ENCODE measurements around the gene PXMP4.
"Not testable (repeated sequence)": the region's sequence is repeated elsewhere in the genome, so short reads cannot be mapped to it uniquely, and the experiment has no call there.

PXMP4 gene

GRCh38 chr20:33719989-33720709 lies at the start of gene PXMP4:
TSS of gene PXMP4 (minus strand) at chr20:33720310. CDS start at chr20:33720207, 103 bp downstream.
- peak within 1 kb of the TSS; percentile 91 for H3K4me3 Mint-ChIP-seq
- H3K36me3 Mint-ChIP-seq, result peaks cover 10% of the 10 kb centered on the region
- peaks cover 4% of the 10 kb centered on the region for H3K27me3 Mint-ChIP-seq
- peak within 1 kb of the TSS; percentile 88 for H3K27ac Mint-ChIP-seq
- peaks cover 28% of the 10 kb centered on the region for H3K4me1 Mint-ChIP-seq
- peak; percentile 94 for DNase-seq
- CTCF ChIA-PET, result interaction anchor here (0.9 to 1.5 kb wide), 4 partner anchors 35 to 196 kb away, joined by 3 to 7 read pairs (median 3); no protein-coding TSS in a partner anchor
- H3K9me3 Mint-ChIP-seq, result no peaks in the 10 kb centered on the region

- CTCF ChIA-PET, result no interaction called here
- Mint-ChIP-seq H3K4me1 (no peaks in the 10 kb centered on the region), H3K27me3 (no peaks in the 10 kb centered on the region), H3K9me3 (no peaks in the 10 kb centered on the region), H3K4me3 (no peak overlapping the region), H3K36me3 (peaks cover 9% of the 10 kb centered on the region), H3K27ac (no peak overlapping the region)
- no peak for DNase-seq
These were observed 48.9 kb upstream of the PXMP4 start for GRCh38 chr20:33769043-33769442.

- Mint-ChIP-seq H3K36me3 (peaks cover 9% of the 10 kb centered on the region), H3K9me3 (no peaks in the 10 kb centered on the region), H3K27ac (no peak overlapping the region), H3K4me1 (no peaks in the 10 kb centered on the region), H3K27me3 (no peaks in the 10 kb centered on the region), H3K4me3 (no peak overlapping the region)
- CTCF ChIA-PET, result no interaction called here
- DNase-seq, result no peak
These were observed 47.6 kb upstream of the PXMP4 start for GRCh38 chr20:33767777-33768138.

GRCh38 chr20:33766686-33767085 lies 46.6 kb upstream of the PXMP4 start:
- H3K36me3 Mint-ChIP-seq, result peaks cover 9% of the 10 kb centered on the region
- H3K4me3 Mint-ChIP-seq, result no peak overlapping the region
- H3K27me3 Mint-ChIP-seq, result no peaks in the 10 kb centered on the region
- CTCF ChIA-PET, result no interaction called here
- DNase-seq, result no peak
- no peaks in the 10 kb centered on the region for H3K9me3 Mint-ChIP-seq
- H3K27ac Mint-ChIP-seq, result no peak overlapping the region
- no peaks in the 10 kb centered on the region for H3K4me1 Mint-ChIP-seq

- Mint-ChIP-seq H3K27me3 (no peaks in the 10 kb centered on the region), H3K9me3 (no peaks in the 10 kb centered on the region), H3K4me1 (no peaks in the 10 kb centered on the region), H3K36me3 (peaks cover 9% of the 10 kb centered on the region), H3K27ac (no peak overlapping the region), H3K4me3 (no peak overlapping the region)
- DNase-seq, result no peak
- CTCF ChIA-PET, result no interaction called here
These were observed 45.5 kb upstream of the PXMP4 start for GRCh38 chr20:33765592-33765991.

- H3K36me3 Mint-ChIP-seq, result peaks cover 7% of the 10 kb centered on the region
- CTCF ChIA-PET, result interaction anchor here (1.3 kb wide), 1 partner anchor 27 kb away, joined by 4 read pairs; no protein-coding TSS in a partner anchor
- H3K27ac Mint-ChIP-seq, result no peak overlapping the region
- no peaks in the 10 kb centered on the region for H3K4me1 Mint-ChIP-seq
- H3K9me3 Mint-ChIP-seq, result no peaks in the 10 kb centered on the region
- H3K27me3 Mint-ChIP-seq, result no peaks in the 10 kb centered on the region
- no peak for DNase-seq
- no peak overlapping the region for H3K4me3 Mint-ChIP-seq
These were observed 45.0 kb upstream of the PXMP4 start for GRCh38 chr20:33765099-33765498.

- H3K27ac Mint-ChIP-seq, result no peak overlapping the region
- DNase-seq, result no peak
- H3K4me3 Mint-ChIP-seq, result no peak overlapping the region
- H3K9me3 Mint-ChIP-seq, result peaks cover 6% of the 10 kb centered on the region
- H3K27me3 Mint-ChIP-seq, result no peaks in the 10 kb centered on the region
- H3K36me3 Mint-ChIP-seq, result peaks cover 18% of the 10 kb centered on the region
- no peaks in the 10 kb centered on the region for H3K4me1 Mint-ChIP-seq
- CTCF ChIA-PET, result interaction anchor here (0.6 kb wide), 2 partner anchors 30 to 249 kb away, joined by 3 read pairs; no protein-coding TSS in a partner anchor
These were observed 41.7 kb upstream of the PXMP4 start for GRCh38 chr20:33761698-33762250.

GRCh38 chr20:33757458-33757857 lies 37.3 kb upstream of the PXMP4 start:
- Mint-ChIP-seq H3K9me3 (peaks cover 8% of the 10 kb centered on the region), H3K27ac (no peak overlapping the region), H3K27me3 (no peaks in the 10 kb centered on the region), H3K4me3 (no peak overlapping the region), H3K36me3 (peaks cover 18% of the 10 kb centered on the region), H3K4me1 (peaks cover 11% of the 10 kb centered on the region)
- CTCF ChIA-PET, result interaction anchor here (1.2 kb wide), 1 partner anchor 35 kb away, joined by 3 read pairs; no protein-coding TSS in a partner anchor
- no peak for DNase-seq

GRCh38 chr20:33757046-33757445 lies 36.9 kb upstream of the PXMP4 start:
- no peak for DNase-seq
- peaks cover 18% of the 10 kb centered on the region for H3K36me3 Mint-ChIP-seq
- H3K4me1 Mint-ChIP-seq, result peaks cover 11% of the 10 kb centered on the region
- peaks cover 8% of the 10 kb centered on the region for H3K9me3 Mint-ChIP-seq
- no peaks in the 10 kb centered on the region for H3K27me3 Mint-ChIP-seq
- H3K4me3 Mint-ChIP-seq, result no peak overlapping the region
- H3K27ac Mint-ChIP-seq, result no peak overlapping the region
- CTCF ChIA-PET, result interaction anchor here (1.2 kb wide), 1 partner anchor 35 kb away, joined by 3 read pairs; no protein-coding TSS in a partner anchor

- CTCF ChIA-PET, result interaction anchor here (1.0 kb wide), 1 partner anchor 20 kb away, joined by 4 read pairs; no protein-coding TSS in a partner anchor
- peak; percentile 40 for DNase-seq
- Mint-ChIP-seq H3K36me3 (peaks cover 19% of the 10 kb centered on the region), H3K4me1 (peaks cover 11% of the 10 kb centered on the region)
- not testable (repeated sequence) for H3K27me3 Mint-ChIP-seq, H3K27ac Mint-ChIP-seq, H3K9me3 Mint-ChIP-seq, H3K4me3 Mint-ChIP-seq
These were observed 35.9 kb upstream of the PXMP4 start for GRCh38 chr20:33755936-33756490.

- Mint-ChIP-seq H3K4me1 (peaks cover 11% of the 10 kb centered on the region), H3K4me3 (no peak overlapping the region), H3K27me3 (no peaks in the 10 kb centered on the region), H3K9me3 (peaks cover 8% of the 10 kb centered on the region), H3K36me3 (peaks cover 16% of the 10 kb centered on the region), H3K27ac (no peak overlapping the region)
- no peak for DNase-seq
- CTCF ChIA-PET, result no interaction called here
These were observed 33.7 kb upstream of the PXMP4 start for GRCh38 chr20:33753763-33754162.

GRCh38 chr20:33753143-33753542 lies 33.0 kb upstream of the PXMP4 start:
- H3K4me3 Mint-ChIP-seq, result no peak overlapping the region
- H3K9me3 Mint-ChIP-seq, result peaks cover 8% of the 10 kb centered on the region
- H3K27ac Mint-ChIP-seq, result no peak overlapping the region
- DNase-seq, result no peak
- CTCF ChIA-PET, result interaction anchor here (0.6 to 1.4 kb wide), 2 partner anchors 162 to 213 kb away, joined by 3 to 4 read pairs; no protein-coding TSS in a partner anchor
- no peaks in the 10 kb centered on the region for H3K27me3 Mint-ChIP-seq
- H3K4me1 Mint-ChIP-seq, result peaks cover 11% of the 10 kb centered on the region
- peaks cover 14% of the 10 kb centered on the region for H3K36me3 Mint-ChIP-seq

- no peak overlapping the region for H3K27ac Mint-ChIP-seq
- DNase-seq, result no peak
- no peaks in the 10 kb centered on the region for H3K27me3 Mint-ChIP-seq
- peaks cover 2% of the 10 kb centered on the region for H3K9me3 Mint-ChIP-seq
- peaks cover 11% of the 10 kb centered on the region for H3K4me1 Mint-ChIP-seq
- CTCF ChIA-PET, result interaction anchor here (0.7 to 1.4 kb wide), 2 partner anchors 163 to 169 kb away, joined by 3 to 4 read pairs; no protein-coding TSS in a partner anchor
- H3K36me3 Mint-ChIP-seq, result peaks cover 7% of the 10 kb centered on the region
- no peak overlapping the region for H3K4me3 Mint-ChIP-seq
These were observed 31.7 kb upstream of the PXMP4 start for GRCh38 chr20:33751775-33752174.

GRCh38 chr20:33746325-33746998 lies 26.4 kb upstream of the PXMP4 start:
- CTCF ChIA-PET, result no interaction called here
- H3K27ac Mint-ChIP-seq, result no peak overlapping the region
- no peak overlapping the region for H3K4me3 Mint-ChIP-seq
- peaks cover 9% of the 10 kb centered on the region for H3K36me3 Mint-ChIP-seq
- no peaks in the 10 kb centered on the region for H3K27me3 Mint-ChIP-seq
- DNase-seq, result no peak
- peaks cover 6% of the 10 kb centered on the region for H3K4me1 Mint-ChIP-seq
- H3K9me3 Mint-ChIP-seq, result no peaks in the 10 kb centered on the region
